H1 (cell line): ENCODE results near the gene PPP1R14C. TPM values are rescaled to one million over a fixed set of nuclear protein-coding genes. Genes with fewer than 3 reads are reported as not detected.

Experiments used
- CTCF ChIA-PET: fragments of 300-600 bp; sonication (Branson Sonifier 250); formaldehyde crosslinking; loops from one replicate; lab custom pipeline; 2021; ENCODE audit not compliant: partially characterized antibody; lab: Charles Lee
- POLR2A ChIA-PET: fragments of 300-600 bp; sonication (Branson Sonifier 250); formaldehyde crosslinking; loops from one replicate; lab custom pipeline; 2021; ENCODE audit warnings: inconsistent platforms; ENCODE audit not compliant: partially characterized antibody; lab: Charles Lee
- DNase-seq, 2 experiments: peaks; one replicate each; pipeline versions ENCODE4 v3.0.0 to v3.0.0-alpha.2; 2010 to 2022; ENCODE audit warnings: low spot score in 2 of 2, low read depth in 1 of 2, mixed read lengths in 1 of 2
- FAIRE-seq: peaks from 2 replicates; lab custom pipeline; 2011; peaks lifted over from hg19 to GRCh38; lab: Jason Lieb, UNC
- H2AFZ ChIP-seq: 2 replicates; pipeline ENCODE4 v1.8.1; 2012; ENCODE audit warnings: low read length, inconsistent platforms
- H2AK5ac ChIP-seq: 2 replicates; pipeline ENCODE4 v1.6.1; 2013; ENCODE audit warnings: low read depth, low read length
- H2BK120ac ChIP-seq: replicated peaks from 2 replicates; pipeline ENCODE3; 2013; ENCODE audit warnings: low read depth, low read length, inconsistent platforms
- H2BK12ac ChIP-seq: 2 replicates; pipeline ENCODE4 v1.6.1; 2013; ENCODE audit warnings: low read depth, low read length
- H2BK15ac ChIP-seq: 2 replicates; pipeline ENCODE4 v1.6.1; 2013; ENCODE audit warnings: low read length
- H2BK20ac ChIP-seq: 2 replicates; pipeline ENCODE4 v1.6.1; 2013; ENCODE audit warnings: low read length
- H2BK5ac ChIP-seq: 2 replicates; pipeline ENCODE4 v1.6.1; 2013; ENCODE audit warnings: low read depth, low read length
- H3K14ac ChIP-seq: 2 replicates; pipeline ENCODE4 v1.6.1; 2013; ENCODE audit warnings: inconsistent platforms; ENCODE audit not compliant: insufficient read length
- H3K18ac ChIP-seq: 2 replicates; pipeline ENCODE4 v1.6.1; 2013; ENCODE audit warnings: low read length; ENCODE audit errors: extremely low read depth
- H3K23ac ChIP-seq: 2 replicates; pipeline ENCODE4 v1.6.1; 2013; ENCODE audit warnings: inconsistent platforms; ENCODE audit not compliant: insufficient read length
- H3K23me2 ChIP-seq: 2 replicates; pipeline ENCODE4 v1.6.1; 2013; ENCODE audit warnings: low read depth, low read length
- H3K27ac ChIP-seq: 2 replicates; pipeline ENCODE4 v1.6.1; 2011; ENCODE audit warnings: low read depth, low read length, inconsistent platforms
- H3K27me3 ChIP-seq, 4 experiments: replicated peaks in 1 of 4; 1 replicate in 1 of 4; 2 replicates in 3 of 4; pipeline versions ENCODE4 v1.6.1 to v1.8.1; 2011 to 2013; ENCODE audit warnings: low read length in 3 of 4, mild to moderate bottlenecking in 3 of 4, inconsistent platforms in 2 of 4, mixed read lengths in 2 of 4, moderate library complexity in 1 of 4; ENCODE audit not compliant: control insufficient read depth in 3 of 4, insufficient read depth in 3 of 4; ENCODE audit errors: extremely low read depth in 1 of 4
- H3K36me3 ChIP-seq, 4 experiments: 2 replicates each; pipeline versions ENCODE4 v1.6.1 to v1.8.1; 2011 to 2013; ENCODE audit warnings: mild to moderate bottlenecking in 4 of 4, low read length in 3 of 4, moderate library complexity in 2 of 4, control low read depth in 1 of 4, inconsistent platforms in 1 of 4; ENCODE audit not compliant: insufficient read depth in 4 of 4, control insufficient read depth in 2 of 4
- H3K4ac ChIP-seq: replicated peaks from 2 replicates; pipeline ENCODE3; 2013; ENCODE audit warnings: low read length, low read depth, mixed read lengths, inconsistent platforms; ENCODE audit not compliant: insufficient read length
- H3K4me1 ChIP-seq, 4 experiments: replicated peaks in 1 of 4; 1 replicate in 1 of 4; 2 replicates in 3 of 4; pipeline versions ENCODE4 v1.6.1 to v1.8.1; 2011 to 2013; ENCODE audit warnings: low read length in 3 of 4, inconsistent platforms in 2 of 4, mixed read lengths in 1 of 4; ENCODE audit not compliant: insufficient read depth in 4 of 4, control insufficient read depth in 3 of 4
- H3K4me2 ChIP-seq, 2 experiments: 2 replicates each; pipeline versions ENCODE4 v1.6.1 to v1.8.1; 2011 to 2013; ENCODE audit warnings: low read depth in 2 of 2, low read length in 2 of 2, control low read depth in 1 of 2, inconsistent platforms in 1 of 2, mild to moderate bottlenecking in 1 of 2; ENCODE audit not compliant: insufficient read depth in 1 of 2
- H3K4me3 ChIP-seq, 4 experiments: fragments of 200-600, 300-600 bp in 1 of 4; sonication (generic), shearing (Covaris generic), sonication (Bioruptor Twin) in 1 of 4; 2 replicates each; pipeline versions ENCODE4 v1.5.1 to v1.8.1; 2011 to 2016; ENCODE audit warnings: low read length in 4 of 4, low read depth in 3 of 4, control low read depth in 2 of 4, inconsistent platforms in 2 of 4, mild to moderate bottlenecking in 2 of 4, mixed read lengths in 1 of 4, moderate library complexity in 1 of 4; ENCODE audit not compliant: insufficient read depth in 2 of 4; ENCODE audit errors: extremely low read depth in 1 of 4
- H3K56ac ChIP-seq: replicated peaks from 2 replicates; pipeline ENCODE3; 2013; ENCODE audit warnings: low read depth, mild to moderate bottlenecking, mixed read lengths, low read length, inconsistent platforms; ENCODE audit not compliant: insufficient read length
- H3K79me1 ChIP-seq: 2 replicates; pipeline ENCODE4 v1.6.1; 2013; ENCODE audit warnings: low read depth, low read length, control low read depth
- H3K79me2 ChIP-seq, 2 experiments: 2 replicates each; pipeline versions ENCODE4 v1.6.1 to v1.8.1; 2012 to 2013; ENCODE audit warnings: low read length in 2 of 2, mild to moderate bottlenecking in 2 of 2, inconsistent platforms in 1 of 2; ENCODE audit not compliant: insufficient read depth in 2 of 2, control insufficient read depth in 1 of 2
- H3K9ac ChIP-seq, 4 experiments: replicated peaks in 1 of 4; 1 replicate in 1 of 4; 2 replicates in 3 of 4; pipeline versions ENCODE4 v1.6.1 to v1.8.1; 2011 to 2013; ENCODE audit warnings: low read depth in 3 of 4, low read length in 3 of 4, control low read depth in 2 of 4, mild to moderate bottlenecking in 2 of 4, moderate library complexity in 2 of 4, inconsistent platforms in 1 of 4; ENCODE audit errors: extremely low read depth in 1 of 4
- H3K9me3 ChIP-seq, 2 experiments: 2 replicates each; pipeline versions ENCODE4 v1.6.1 to v1.8.1; 2012 to 2013; ENCODE audit warnings: mild to moderate bottlenecking in 2 of 2, moderate library complexity in 2 of 2, control low read depth in 1 of 2, inconsistent platforms in 1 of 2, low read depth in 1 of 2, low read length in 1 of 2, mixed read lengths in 1 of 2; ENCODE audit not compliant: insufficient read depth in 2 of 2
- H4K20me1 ChIP-seq, 2 experiments: replicated peaks in 1 of 2; 2 replicates each; pipeline versions ENCODE3 to v1.8.1; 2011 to 2013; ENCODE audit warnings: inconsistent platforms in 2 of 2, low read length in 2 of 2, mild to moderate bottlenecking in 1 of 2; ENCODE audit not compliant: insufficient read depth in 2 of 2, control insufficient read depth in 1 of 2
- H4K5ac ChIP-seq: 2 replicates; pipeline ENCODE4 v1.6.1; 2013; ENCODE audit warnings: low read length, low read depth, mixed read lengths, inconsistent platforms; ENCODE audit not compliant: insufficient read length
- H4K8ac ChIP-seq: 2 replicates; pipeline ENCODE4 v1.8.0; 2013; ENCODE audit warnings: mild to moderate bottlenecking, moderate library complexity, low read length, inconsistent platforms; ENCODE audit not compliant: insufficient read depth; ENCODE audit errors: extremely low read depth
- H4K91ac ChIP-seq: replicated peaks from 2 replicates; pipeline ENCODE3; 2013; ENCODE audit warnings: low read length, mixed read lengths, inconsistent platforms; ENCODE audit not compliant: insufficient read length
- ASH2L ChIP-seq: fragments of 200-600, 300-600 bp; sonication (generic); IDR thresholded peaks from one replicate; pipeline ENCODE4 v1.7.1; 2017; ENCODE audit warnings: low read length
- BACH1 ChIP-seq: IDR thresholded peaks from 2 replicates; pipeline ENCODE4 v1.6.1; 2012; ENCODE audit warnings: low read length, improper control_type of control experiment
- HDAC2 ChIP-seq, 2 experiments: fragments of 300-600 bp in 1 of 2; sonication (generic) in 1 of 2; IDR thresholded peaks; 2 replicates each; pipeline ENCODE4 v1.6.1; 2011 to 2012; ENCODE audit warnings: low read depth in 2 of 2, low read length in 2 of 2, mild to moderate bottlenecking in 2 of 2, moderate library complexity in 2 of 2, borderline replicate concordance in 1 of 2, inconsistent platforms in 1 of 2
- NANOG ChIP-seq: IDR thresholded peaks from 2 replicates; pipeline ENCODE4 v1.6.1; 2011; ENCODE audit warnings: low read length, low read depth, mild to moderate bottlenecking, inconsistent platforms; ENCODE audit not compliant: insufficient read depth, poor library complexity, severe bottlenecking
- POU5F1 ChIP-seq: IDR thresholded peaks from 2 replicates; pipeline ENCODE4 v1.6.1; 2011; ENCODE audit warnings: low read depth, mild to moderate bottlenecking, low read length, moderate library complexity
- SAP30 ChIP-seq: fragments of 300-600 bp; sonication (generic); IDR thresholded peaks from 2 replicates; pipeline ENCODE4 v1.7.1; 2012; ENCODE audit warnings: low read length, moderate library complexity, mild to moderate bottlenecking, inconsistent platforms; ENCODE audit not compliant: insufficient read depth, insufficient replicate concordance
- SIX5 ChIP-seq: IDR thresholded peaks from 2 replicates; pipeline ENCODE4 v1.6.1; 2011; ENCODE audit warnings: mild to moderate bottlenecking, low read depth, low read length
- polyA plus RNA-seq, 7 experiments: library from polyadenylated mRNA; depleted of rRNA in 3 of 7; stranded (reverse) in 5 of 7; unstranded in 2 of 7; fragments of >200 nt in 5 of 7; fragments of 200-250 nt in 2 of 7; gene quantifications; 1 replicate in 5 of 7; 2 replicates in 1 of 7; 4 replicates in 1 of 7; pipeline versions ENCODE4 v1.2.1 to v1.2.3, GENCODE V29; 2011 to 2013; ENCODE audit warnings: missing spikeins in 2 of 7, mixed read lengths in 2 of 7
- total RNA-seq: library from RNA; stranded (reverse); fragmentation: NEBNext Ultra II Directional; extraction: Animal tissue kit (Norgen Biotek cat#: 25700); gene quantifications from 2 replicates; pipeline ENCODE4 v1.2.1, GENCODE V29; 2021
- TF ChIP-seq, protein P1 (sequence below): IDR thresholded peaks from 2 replicates; pipeline ENCODE4 v1.6.1; 2012; ENCODE audit warnings: inconsistent platforms
- TF ChIP-seq, protein P2 (sequence below): IDR thresholded peaks from 2 replicates; pipeline ENCODE4 v1.6.1; 2011; ENCODE audit warnings: low read length, improper control_type of control experiment

Gene PPP1R14C
- total and polyA plus RNA-seq, 2 of the 8 experiments (the other 6 are each of a cell fraction or from before 2014, with no cell fraction given), result 0.30 to 0.61 TPM

DNA sequence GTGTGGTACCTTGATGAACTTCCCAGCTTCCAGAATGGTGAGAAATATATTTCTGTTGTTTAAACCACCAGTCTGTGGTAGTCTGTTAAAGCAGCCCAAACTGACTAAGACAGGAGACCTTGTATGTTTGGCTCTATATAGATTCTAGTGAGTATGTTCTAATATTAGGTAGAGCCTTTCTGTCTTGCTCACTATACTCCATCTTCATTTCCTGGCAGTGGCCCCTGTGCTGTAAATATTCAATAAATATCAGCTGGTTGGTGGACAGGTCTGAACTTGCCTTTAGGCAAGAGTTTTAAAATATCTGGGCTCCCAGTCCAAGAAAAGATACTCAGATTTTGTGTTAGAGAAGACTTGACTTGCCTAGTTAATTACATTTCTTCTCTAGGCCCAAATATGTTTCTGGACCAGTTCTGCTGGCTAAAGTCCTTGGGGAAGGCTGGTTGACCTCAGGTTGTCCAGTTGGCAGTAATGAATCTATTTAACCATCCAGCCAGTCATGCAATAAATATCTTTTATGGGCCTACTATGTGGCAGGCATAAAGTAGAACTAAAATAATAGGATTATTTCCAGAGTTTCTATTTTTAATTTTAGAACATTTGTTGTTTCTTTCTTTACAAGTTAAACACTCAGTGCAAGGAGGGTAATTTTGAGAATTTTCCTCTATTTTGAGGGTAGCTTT is 22.3 kb downstream of the PPP1R14C start:
- H3K23ac ChIP-seq, result no peak overlapping the region

More for the DNA sequence above, 22.3 kb downstream of the PPP1R14C start:
- Histone ChIP-seq H3K14ac (no peak overlapping the region), H2AFZ (no peak overlapping the region), H3K36me3 (no peaks in the 10 kb centered on the region), H3K18ac (no peak overlapping the region), H3K9me3 (no peaks in the 10 kb centered on the region), H2BK20ac (no peak overlapping the region), H3K4ac (no peak overlapping the region), H2BK12ac (no peak overlapping the region), H4K8ac (no peak overlapping the region), H3K4me2 (no peak overlapping the region), H3K27ac (no peak overlapping the region), H3K9ac (no peak overlapping the region), H3K23me2 (no peaks in the 10 kb centered on the region; the same call in 1 of the 2 replicates), H2AK5ac (no peak overlapping the region), H2BK120ac (no peak overlapping the region), H3K56ac (no peak overlapping the region), H3K79me1 (no peaks in the 10 kb centered on the region), H4K91ac (no peak overlapping the region), H3K79me2 (no peaks in the 10 kb centered on the region), H2BK15ac (no peak overlapping the region), H2BK5ac (no peak overlapping the region), H3K27me3 (no peaks in the 10 kb centered on the region), H3K4me3 (no peak overlapping the region), H4K5ac (no peak overlapping the region), H4K20me1 (no peaks in the 10 kb centered on the region), H3K4me1 (no peaks in the 10 kb centered on the region)
- ChIA-PET CTCF (no interaction called here), POLR2A (no interaction called here)
- FAIRE-seq (no peak), DNase-seq (no peak)
- TF ChIP-seq HDAC2 (IDR thresholded peaks at IDR 0.05; ENCODE audit: borderline replicate concordance in 1 of 2, low read depth in 2 of 2, low read length in 2 of 2) (no peak), SIX5 (no peak), SAP30 (no peak), NANOG (no peak), ASH2L (no peak), POU5F1 (no peak), BACH1 (no peak)
- TF ChIP-seq, protein P1, sequence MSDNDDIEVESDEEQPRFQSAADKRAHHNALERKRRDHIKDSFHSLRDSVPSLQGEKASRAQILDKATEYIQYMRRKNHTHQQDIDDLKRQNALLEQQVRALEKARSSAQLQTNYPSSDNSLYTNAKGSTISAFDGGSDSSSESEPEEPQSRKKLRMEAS, result no peak
- TF ChIP-seq, protein P2, sequence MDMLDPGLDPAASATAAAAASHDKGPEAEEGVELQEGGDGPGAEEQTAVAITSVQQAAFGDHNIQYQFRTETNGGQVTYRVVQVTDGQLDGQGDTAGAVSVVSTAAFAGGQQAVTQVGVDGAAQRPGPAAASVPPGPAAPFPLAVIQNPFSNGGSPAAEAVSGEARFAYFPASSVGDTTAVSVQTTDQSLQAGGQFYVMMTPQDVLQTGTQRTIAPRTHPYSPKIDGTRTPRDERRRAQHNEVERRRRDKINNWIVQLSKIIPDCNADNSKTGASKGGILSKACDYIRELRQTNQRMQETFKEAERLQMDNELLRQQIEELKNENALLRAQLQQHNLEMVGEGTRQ, result no peak
